ENCODE data around the gene ZNF594. TPM values are rescaled to one million over a fixed set of nuclear protein-coding genes. Genes with fewer than 3 reads are reported as not detected.

Gene ZNF594
- total and polyA plus RNA-seq, 10 of the 15 experiments (the other 5 are each of a cell fraction or from before 2014, with no cell fraction given): 0.98 to 14.3 (median 11.1) TPM

GRCh38 chr17:5225668-5226457 is 34.2 kb upstream of the ZNF594 start (continued):
- no peak for TF ChIP-seq E2F8 (IDR thresholded peaks at IDR 0.05; ENCODE audit: low read depth, partially characterized antibody)
- peak; percentile 69; the same call in 1 of the 2 replicates for TF ChIP-seq ZNF217 (IDR thresholded peaks at IDR 0.05)
- TF ChIP-seq ESRRA (IDR thresholded peaks at IDR 0.05; ENCODE audit: low read length): peak; percentile 75; the same call in 1 of the 2 replicates
- peak; percentile 92 for TF ChIP-seq HDGF (IDR thresholded peaks at IDR 0.05)
- TF ChIP-seq ATF3 (IDR thresholded peaks at IDR 0.05; ENCODE audit: borderline replicate concordance, extremely low read depth, low read depth, low read length): no peak
- no peak for TF ChIP-seq USF2 (IDR thresholded peaks at IDR 0.05; ENCODE audit: borderline replicate concordance, low read depth, low read length)
- no peak for TF ChIP-seq CBX3 (IDR thresholded peaks at IDR 0.05; ENCODE audit: borderline replicate concordance, low read depth)
- no peak for TF ChIP-seq NRF1 (conservative IDR thresholded peaks at IDR 0.05; ENCODE audit: low read depth, low read length)
- peak; percentile 32 for TF ChIP-seq ZBED1 (IDR thresholded peaks at IDR 0.05; ENCODE audit: borderline replicate concordance)
- TF ChIP-seq ZZZ3 (IDR thresholded peaks at IDR 0.05; ENCODE audit: control insufficient read depth, insufficient read length, low read depth): no peak
- TF ChIP-seq ZBTB33 (IDR thresholded peaks at IDR 0.05): no peak
- no peak for TF ChIP-seq MYB (IDR thresholded peaks at IDR 0.05; ENCODE audit: borderline replicate concordance, low read depth, low read length)
- no peak for TF ChIP-seq FOS (IDR thresholded peaks at IDR 0.05; ENCODE audit: borderline replicate concordance, extremely low read depth, insufficient read length)
- TF ChIP-seq RELA (IDR thresholded peaks at IDR 0.05; ENCODE audit: borderline replicate concordance, partially characterized antibody): peak; percentile 83
- peak; percentile 77 for TF ChIP-seq RUNX3 (IDR thresholded peaks at IDR 0.05; ENCODE audit: low read length)
- TF ChIP-seq ELK1 (IDR thresholded peaks at IDR 0.05; ENCODE audit: low read depth, low read length): no peak
- no peak for TF ChIP-seq CHD4 (IDR thresholded peaks at IDR 0.05)
- TF ChIP-seq MTA2 (IDR thresholded peaks at IDR 0.05; ENCODE audit: low read depth): peak; percentile 80
- peak; percentile 88 for TF ChIP-seq MEF2A (IDR thresholded peaks at IDR 0.05; ENCODE audit: insufficient read depth, low read depth, low read length)

Data from GM12878 (cell line).